ENCODE data around the gene CLIC4. TPM values are rescaled to one million over a fixed set of nuclear protein-coding genes. Genes with fewer than 3 reads are reported as not detected.
A peak's percentile ranks its signal among the peaks of the same experiment; 100 is the strongest.

CLIC4 gene
- total and polyA plus RNA-seq, 9 of the 15 experiments (the other 6 are each of a cell fraction or from before 2014, with no cell fraction given), result 16.0 to 67.5 (median 38.4) TPM

- no peak for TF ChIP-seq NCOA6 (IDR thresholded peaks at IDR 0.05)
- TF ChIP-seq KDM2B (CRISPR knock-in tag; IDR thresholded peaks at IDR 0.05), result no peak
- TF ChIP-seq TOE1 (IDR thresholded peaks at IDR 0.05; ENCODE audit: borderline replicate concordance), result peak; percentile 58; the same call in 1 of the 2 replicates
- TF ChIP-seq TOE1 (CRISPR knock-in tag; IDR thresholded peaks at IDR 0.05; ENCODE audit: borderline replicate concordance, low read depth), result no peak
- TF ChIP-seq, protein P1, sequence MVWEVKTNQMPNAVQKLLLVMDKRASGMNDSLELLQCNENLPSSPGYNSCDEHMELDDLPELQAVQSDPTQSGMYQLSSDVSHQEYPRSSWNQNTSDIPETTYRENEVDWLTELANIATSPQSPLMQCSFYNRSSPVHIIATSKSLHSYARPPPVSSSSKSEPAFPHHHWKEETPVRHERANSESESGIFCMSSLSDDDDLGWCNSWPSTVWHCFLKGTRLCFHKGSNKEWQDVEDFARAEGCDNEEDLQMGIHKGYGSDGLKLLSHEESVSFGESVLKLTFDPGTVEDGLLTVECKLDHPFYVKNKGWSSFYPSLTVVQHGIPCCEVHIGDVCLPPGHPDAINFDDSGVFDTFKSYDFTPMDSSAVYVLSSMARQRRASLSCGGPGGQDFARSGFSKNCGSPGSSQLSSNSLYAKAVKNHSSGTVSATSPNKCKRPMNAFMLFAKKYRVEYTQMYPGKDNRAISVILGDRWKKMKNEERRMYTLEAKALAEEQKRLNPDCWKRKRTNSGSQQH (CRISPR knock-in tag; IDR thresholded peaks at IDR 0.05), result peak; percentile 91
- TF ChIP-seq HNRNPUL1 (IDR thresholded peaks at IDR 0.05; ENCODE audit: low read length), result no peak
- no peak for TF ChIP-seq ZNF77 (CRISPR knock-in tag; IDR thresholded peaks at IDR 0.05)
- TF ChIP-seq, protein P2, sequence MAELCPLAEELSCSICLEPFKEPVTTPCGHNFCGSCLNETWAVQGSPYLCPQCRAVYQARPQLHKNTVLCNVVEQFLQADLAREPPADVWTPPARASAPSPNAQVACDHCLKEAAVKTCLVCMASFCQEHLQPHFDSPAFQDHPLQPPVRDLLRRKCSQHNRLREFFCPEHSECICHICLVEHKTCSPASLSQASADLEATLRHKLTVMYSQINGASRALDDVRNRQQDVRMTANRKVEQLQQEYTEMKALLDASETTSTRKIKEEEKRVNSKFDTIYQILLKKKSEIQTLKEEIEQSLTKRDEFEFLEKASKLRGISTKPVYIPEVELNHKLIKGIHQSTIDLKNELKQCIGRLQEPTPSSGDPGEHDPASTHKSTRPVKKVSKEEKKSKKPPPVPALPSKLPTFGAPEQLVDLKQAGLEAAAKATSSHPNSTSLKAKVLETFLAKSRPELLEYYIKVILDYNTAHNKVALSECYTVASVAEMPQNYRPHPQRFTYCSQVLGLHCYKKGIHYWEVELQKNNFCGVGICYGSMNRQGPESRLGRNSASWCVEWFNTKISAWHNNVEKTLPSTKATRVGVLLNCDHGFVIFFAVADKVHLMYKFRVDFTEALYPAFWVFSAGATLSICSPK (IDR thresholded peaks at IDR 0.05; ENCODE audit: borderline replicate concordance), result peak; percentile 62; the same call in 1 of the 2 replicates
- no peak for TF ChIP-seq ZNF717 (CRISPR knock-in tag; IDR thresholded peaks at IDR 0.05)
- TF ChIP-seq, protein P3, sequence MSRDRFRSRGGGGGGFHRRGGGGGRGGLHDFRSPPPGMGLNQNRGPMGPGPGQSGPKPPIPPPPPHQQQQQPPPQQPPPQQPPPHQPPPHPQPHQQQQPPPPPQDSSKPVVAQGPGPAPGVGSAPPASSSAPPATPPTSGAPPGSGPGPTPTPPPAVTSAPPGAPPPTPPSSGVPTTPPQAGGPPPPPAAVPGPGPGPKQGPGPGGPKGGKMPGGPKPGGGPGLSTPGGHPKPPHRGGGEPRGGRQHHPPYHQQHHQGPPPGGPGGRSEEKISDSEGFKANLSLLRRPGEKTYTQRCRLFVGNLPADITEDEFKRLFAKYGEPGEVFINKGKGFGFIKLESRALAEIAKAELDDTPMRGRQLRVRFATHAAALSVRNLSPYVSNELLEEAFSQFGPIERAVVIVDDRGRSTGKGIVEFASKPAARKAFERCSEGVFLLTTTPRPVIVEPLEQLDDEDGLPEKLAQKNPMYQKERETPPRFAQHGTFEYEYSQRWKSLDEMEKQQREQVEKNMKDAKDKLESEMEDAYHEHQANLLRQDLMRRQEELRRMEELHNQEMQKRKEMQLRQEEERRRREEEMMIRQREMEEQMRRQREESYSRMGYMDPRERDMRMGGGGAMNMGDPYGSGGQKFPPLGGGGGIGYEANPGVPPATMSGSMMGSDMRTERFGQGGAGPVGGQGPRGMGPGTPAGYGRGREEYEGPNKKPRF (IDR thresholded peaks at IDR 0.05; ENCODE audit: low read depth, low read length), result no peak
- TF ChIP-seq ELF2 (CRISPR knock-in tag; IDR thresholded peaks at IDR 0.05), result no peak
- TF ChIP-seq, protein P4, sequence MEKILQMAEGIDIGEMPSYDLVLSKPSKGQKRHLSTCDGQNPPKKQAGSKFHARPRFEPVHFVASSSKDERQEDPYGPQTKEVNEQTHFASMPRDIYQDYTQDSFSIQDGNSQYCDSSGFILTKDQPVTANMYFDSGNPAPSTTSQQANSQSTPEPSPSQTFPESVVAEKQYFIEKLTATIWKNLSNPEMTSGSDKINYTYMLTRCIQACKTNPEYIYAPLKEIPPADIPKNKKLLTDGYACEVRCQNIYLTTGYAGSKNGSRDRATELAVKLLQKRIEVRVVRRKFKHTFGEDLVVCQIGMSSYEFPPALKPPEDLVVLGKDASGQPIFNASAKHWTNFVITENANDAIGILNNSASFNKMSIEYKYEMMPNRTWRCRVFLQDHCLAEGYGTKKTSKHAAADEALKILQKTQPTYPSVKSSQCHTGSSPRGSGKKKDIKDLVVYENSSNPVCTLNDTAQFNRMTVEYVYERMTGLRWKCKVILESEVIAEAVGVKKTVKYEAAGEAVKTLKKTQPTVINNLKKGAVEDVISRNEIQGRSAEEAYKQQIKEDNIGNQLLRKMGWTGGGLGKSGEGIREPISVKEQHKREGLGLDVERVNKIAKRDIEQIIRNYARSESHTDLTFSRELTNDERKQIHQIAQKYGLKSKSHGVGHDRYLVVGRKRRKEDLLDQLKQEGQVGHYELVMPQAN (IDR thresholded peaks at IDR 0.05; ENCODE audit: borderline replicate concordance), result 0 out of 2 replicates have a peak, but pooled peaks have one; percentile 22
- TF ChIP-seq ZNF253 (CRISPR knock-in tag; conservative IDR thresholded peaks at IDR 0.05), result no peak
- TF ChIP-seq, protein P5, sequence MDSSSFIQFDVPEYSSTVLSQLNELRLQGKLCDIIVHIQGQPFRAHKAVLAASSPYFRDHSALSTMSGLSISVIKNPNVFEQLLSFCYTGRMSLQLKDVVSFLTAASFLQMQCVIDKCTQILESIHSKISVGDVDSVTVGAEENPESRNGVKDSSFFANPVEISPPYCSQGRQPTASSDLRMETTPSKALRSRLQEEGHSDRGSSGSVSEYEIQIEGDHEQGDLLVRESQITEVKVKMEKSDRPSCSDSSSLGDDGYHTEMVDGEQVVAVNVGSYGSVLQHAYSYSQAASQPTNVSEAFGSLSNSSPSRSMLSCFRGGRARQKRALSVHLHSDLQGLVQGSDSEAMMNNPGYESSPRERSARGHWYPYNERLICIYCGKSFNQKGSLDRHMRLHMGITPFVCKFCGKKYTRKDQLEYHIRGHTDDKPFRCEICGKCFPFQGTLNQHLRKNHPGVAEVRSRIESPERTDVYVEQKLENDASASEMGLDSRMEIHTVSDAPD (CRISPR knock-in tag; IDR thresholded peaks at IDR 0.05), result no peak
Measured at GRCh38 chr1:24762133-24762676, 17.0 kb downstream of the CLIC4 start (continued).

Data from K562 (cell line).